ENCODE results near the gene ADM2.

GRCh38 chr22:50470491-50470890 is 10.9 kb upstream of the ADM2 start:
- TF ChIP-seq CTCF (IDR thresholded peaks at IDR 0.05; ENCODE audit: low read depth, low read length, poor library complexity, severe bottlenecking) (no peak), EZH2phosphoT487 (IDR thresholded peaks at IDR 0.05; ENCODE audit: borderline replicate concordance, low read length) (no peak)
